Measurements from ENCODE around the gene C17orf75. TPM values are rescaled to one million over a fixed set of nuclear protein-coding genes. Genes with fewer than 3 reads are reported as not detected.

The C17orf75 gene
- total and polyA plus RNA-seq, 10 of the 15 experiments (the other 5 are each of a cell fraction or from before 2014, with no cell fraction given): 21.7 to 53.0 (median 27.3) TPM

DNA sequence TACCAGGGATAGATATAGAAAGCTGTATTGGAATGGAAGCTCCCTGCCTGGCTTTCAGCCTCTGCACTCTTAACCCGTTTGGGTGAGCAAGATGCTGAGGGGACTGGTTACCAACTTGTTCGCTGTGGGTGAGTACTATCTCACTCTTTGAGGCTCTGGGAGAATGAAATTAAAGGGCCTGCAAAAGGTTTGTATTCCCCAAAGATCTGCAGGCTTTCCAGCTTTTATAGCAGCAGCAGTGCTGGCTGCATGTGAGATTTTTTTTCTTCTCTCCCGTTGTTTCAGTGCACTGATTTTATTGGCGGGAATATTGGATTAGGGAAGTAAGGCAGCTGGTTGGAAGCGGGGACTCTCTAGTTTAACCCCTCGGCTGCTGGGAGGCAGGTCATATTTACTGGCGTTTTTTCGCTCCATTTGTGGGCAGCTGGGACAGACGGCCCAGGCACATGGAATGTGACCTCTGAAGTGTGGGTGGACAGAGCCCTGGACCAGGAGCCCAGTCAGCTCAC, 30.9 kb downstream of the C17orf75 start:
- Histone ChIP-seq H3K27ac (ENCODE audit: control insufficient read depth, insufficient read depth) (no peak overlapping the region), H3K4me2 (ENCODE audit: control insufficient read depth, insufficient read depth) (no peak overlapping the region), H3K4me1 (ENCODE audit: control insufficient read depth, insufficient read depth, low read length) (no peaks in the 10 kb centered on the region), H3K36me3 (ENCODE audit: control insufficient read depth in 2 of 2, insufficient read depth in 2 of 2, low read length in 1 of 2) (no peaks in the 10 kb centered on the region), H3K79me2 (ENCODE audit: control insufficient read depth, insufficient read depth, low read length) (no peaks in the 10 kb centered on the region), H2AFZ (ENCODE audit: control insufficient read depth, low read depth, low read length) (no peak overlapping the region), H3K4me3 (no peak overlapping the region), H3K9ac (ENCODE audit: control insufficient read depth, insufficient read depth, low read length) (no peak overlapping the region), H3K27me3 (replicated peaks in 1 of 2; ENCODE audit: control insufficient read depth in 2 of 2, insufficient read depth in 2 of 2, low read length in 1 of 2) (peaks cover 4 to 9% of the 10 kb centered on the region in 2 experiments), H4K20me1 (ENCODE audit: control insufficient read depth, insufficient read depth) (no peaks in the 10 kb centered on the region), H3K9me3 (replicated peaks; ENCODE audit: control insufficient read depth, insufficient read depth, low read length) (no peaks in the 10 kb centered on the region)
- no peak for FAIRE-seq
- SMC1A ChIA-PET (ENCODE audit: uncharacterized antibody, unreplicated experiment): interaction anchor here (1.2 to 1.3 kb wide), 3 partner anchors 8 to 58 kb away, joined by 3 to 4 read pairs (median 3); no protein-coding TSS in a partner anchor
- POLR2A ChIA-PET: interaction anchor here (0.7 to 1.2 kb wide), 3 partner anchors 35 to 127 kb away, joined by 3 to 5 read pairs (median 3); no protein-coding TSS in a partner anchor
- in situ Hi-C loops (cut with MboI): no loop called here
- CTCF ChIA-PET: interaction anchor here (0.7 to 0.9 kb wide), 3 partner anchors 52 to 93 kb away, joined by 3 read pairs; no protein-coding TSS in a partner anchor
- RAD21 ChIA-PET (ENCODE audit: unreplicated experiment): no interaction called here
- 53% methylated on average over 9 of the region's 9 CpGs for WGBS (ENCODE audit: insufficient coverage, insufficient replicate concordance, low lambda C conversion rate, missing lambda C conversion rate)
- peak; percentile 33; the same call in 2 of the 3 replicates for ATAC-seq
- intact Hi-C loops (cut with micrococcal nuclease; ENCODE audit: unreplicated experiment): no loop called here
- no peak for DNase-seq (ENCODE audit: low read depth, low spot score)
- no TSS peak for BruUV-seq (replicated peaks)
- no peak for TF ChIP-seq SIN3A (IDR thresholded peaks at IDR 0.05; ENCODE audit: low read depth, low read length)
- TF ChIP-seq, protein P1, sequence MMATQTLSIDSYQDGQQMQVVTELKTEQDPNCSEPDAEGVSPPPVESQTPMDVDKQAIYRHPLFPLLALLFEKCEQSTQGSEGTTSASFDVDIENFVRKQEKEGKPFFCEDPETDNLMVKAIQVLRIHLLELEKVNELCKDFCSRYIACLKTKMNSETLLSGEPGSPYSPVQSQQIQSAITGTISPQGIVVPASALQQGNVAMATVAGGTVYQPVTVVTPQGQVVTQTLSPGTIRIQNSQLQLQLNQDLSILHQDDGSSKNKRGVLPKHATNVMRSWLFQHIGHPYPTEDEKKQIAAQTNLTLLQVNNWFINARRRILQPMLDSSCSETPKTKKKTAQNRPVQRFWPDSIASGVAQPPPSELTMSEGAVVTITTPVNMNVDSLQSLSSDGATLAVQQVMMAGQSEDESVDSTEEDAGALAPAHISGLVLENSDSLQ (IDR thresholded peaks at IDR 0.05): no peak
- TF ChIP-seq CTCF (IDR thresholded peaks at IDR 0.05 in 2 of 3, conservative IDR thresholded peaks at IDR 0.05 in 1 of 3; ENCODE audit: control insufficient read depth in 2 of 3, extremely low read depth in 1 of 3, insufficient read depth in 1 of 3, low read depth in 3 of 3, low read length in 3 of 3): no peak
- no peak for TF ChIP-seq SUZ12 (IDR thresholded peaks at IDR 0.05; ENCODE audit: unreplicated experiment)
- TF ChIP-seq SIX5 (IDR thresholded peaks at IDR 0.05; ENCODE audit: low read depth, low read length, severe bottlenecking): no peak
